ENCODE results near the gene DHX8. TPM values are rescaled to one million over a fixed set of nuclear protein-coding genes. Genes with fewer than 3 reads are reported as not detected.

The DHX8 gene
- 30.7 and 33.6 TPM in 2 replicates for total RNA-seq

DNA sequence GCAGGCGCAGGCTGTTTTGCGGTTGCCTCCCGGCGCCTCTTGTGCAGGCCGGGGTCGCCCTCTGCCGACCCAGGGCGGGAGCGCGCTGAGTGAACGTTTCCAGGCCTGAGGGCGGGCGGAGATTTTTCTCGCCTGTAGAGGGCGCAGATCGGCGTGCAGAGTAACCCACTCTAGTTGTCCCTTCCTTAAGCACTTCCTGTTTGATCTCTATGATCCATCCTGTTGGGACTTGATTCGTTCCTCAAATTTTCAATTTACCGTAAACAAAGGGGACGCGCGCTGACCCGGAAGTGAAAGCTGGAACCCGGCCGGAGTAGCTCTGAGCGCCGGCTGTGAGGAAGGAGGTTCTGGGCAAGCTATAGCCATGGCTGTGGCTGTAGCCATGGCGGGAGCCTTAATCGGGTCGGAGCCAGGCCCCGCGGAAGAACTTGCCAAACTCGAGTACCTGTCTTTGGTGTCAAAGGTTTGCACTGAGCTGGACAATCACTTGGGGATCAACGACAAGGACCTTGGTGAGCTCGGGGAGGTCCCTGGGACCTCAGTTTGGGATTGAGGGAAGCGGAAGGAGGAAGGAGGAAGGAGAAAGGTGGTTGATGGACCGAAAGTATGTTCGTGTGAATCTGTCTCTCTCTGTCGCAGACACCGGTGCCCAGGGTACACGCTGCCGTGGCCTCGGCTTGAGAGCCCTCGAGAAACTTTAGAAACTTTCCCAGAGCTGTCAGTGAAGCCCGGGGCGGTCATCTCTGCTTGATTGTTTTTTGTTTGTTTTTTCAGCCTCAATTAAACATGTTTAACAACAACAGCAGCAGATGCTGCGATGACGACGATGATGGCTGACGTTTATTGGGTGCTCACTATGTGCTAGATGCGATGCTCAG, at the start of gene DHX8:
DHX8 (plus strand) TSS at position 302 of the 878 bp plus-strand sequence; CDS start at position 365, 63 bp downstream.

DNA sequence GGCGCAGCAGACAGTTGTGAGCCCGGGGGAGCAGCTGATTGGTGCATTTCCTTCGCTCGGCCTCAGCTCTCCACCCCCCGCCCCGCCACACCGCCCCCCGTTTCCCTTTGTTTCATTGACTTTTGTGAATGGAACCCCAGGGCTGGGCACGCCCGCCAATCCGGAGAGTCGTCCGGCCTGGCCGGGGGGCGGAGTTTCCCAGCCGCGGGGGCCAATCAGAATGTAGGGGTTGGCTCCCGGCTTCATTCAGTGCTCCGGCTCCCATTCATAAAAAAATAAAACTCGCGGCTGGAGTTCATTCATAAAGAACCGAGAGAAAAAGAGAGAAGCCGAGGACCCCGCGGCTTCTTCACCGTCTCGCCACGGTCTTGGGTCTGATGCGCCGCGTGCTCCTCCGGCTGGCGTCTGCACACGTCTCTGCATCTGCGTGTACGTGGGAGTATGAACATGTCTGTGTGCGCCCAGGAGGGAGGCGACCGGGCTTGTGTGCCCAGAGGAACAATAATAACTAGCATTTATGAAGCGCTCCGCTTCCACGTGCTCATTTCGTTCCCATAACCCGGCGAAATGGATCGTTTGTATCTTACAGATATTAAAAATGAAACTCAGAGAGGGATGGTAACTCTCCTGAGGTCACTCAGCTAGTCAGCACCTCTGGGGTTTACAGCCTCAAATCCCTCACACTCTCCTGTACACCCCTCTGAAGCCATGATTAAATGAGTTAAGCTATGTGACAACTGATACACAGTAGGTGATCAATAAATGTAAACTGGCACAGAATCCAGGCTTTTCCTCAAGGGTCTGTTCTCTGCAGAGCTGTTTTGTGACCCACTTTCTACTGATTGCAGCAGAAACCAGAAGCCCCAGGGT, 62.8 kb downstream of the DHX8 start, which contains the start of gene ETV4:
ETV4 (minus strand) TSS at position 22 of the 870 bp plus-strand sequence. CDS start 723 bp downstream, outside the sequence.

Other genes starting within 250 kb of the DHX8 start
- gene RNU2-1, start 250.0 kb upstream of the DHX8 start, total RNA-seq, result not detected in 2 replicates
- gene ARL4D, start 85.0 kb upstream of the DHX8 start, total RNA-seq, result 3.5 and 9.3 TPM in 2 replicates
- gene ETV4, start 62.4 kb downstream of the DHX8 start, total RNA-seq, result 10.8 and 42.8 TPM in 2 replicates
- 0.13 TPM in 1 of 2 replicates, not detected in the other for gene MEOX1, start 177.9 kb downstream of the DHX8 start, total RNA-seq

Data from epithelial cell of alveolus of lung (primary cell).